ENCODE data around the gene PITX1.

The PITX1 gene

DNA sequence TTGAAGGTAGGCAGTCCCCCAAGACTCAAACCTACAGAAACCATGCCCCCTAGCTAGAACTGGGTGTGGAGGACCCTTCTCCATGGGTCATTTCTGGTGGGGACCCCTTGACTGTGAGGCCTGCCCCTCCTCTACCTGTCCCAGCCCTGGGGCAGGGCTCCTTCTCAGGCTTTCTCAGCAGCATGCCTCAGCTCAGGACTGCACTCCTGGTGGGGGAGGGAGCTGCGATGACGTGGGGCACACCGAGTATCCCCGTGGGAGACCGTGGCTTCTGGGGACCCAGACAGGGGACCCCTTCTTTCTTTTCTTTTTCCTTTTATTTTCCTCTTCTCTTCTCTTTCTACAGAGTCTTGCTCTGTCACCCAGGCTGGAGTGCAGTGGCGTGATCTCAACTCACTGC, 27.0 kb upstream of the PITX1 start:
- no peak for DNase-seq

DNA sequence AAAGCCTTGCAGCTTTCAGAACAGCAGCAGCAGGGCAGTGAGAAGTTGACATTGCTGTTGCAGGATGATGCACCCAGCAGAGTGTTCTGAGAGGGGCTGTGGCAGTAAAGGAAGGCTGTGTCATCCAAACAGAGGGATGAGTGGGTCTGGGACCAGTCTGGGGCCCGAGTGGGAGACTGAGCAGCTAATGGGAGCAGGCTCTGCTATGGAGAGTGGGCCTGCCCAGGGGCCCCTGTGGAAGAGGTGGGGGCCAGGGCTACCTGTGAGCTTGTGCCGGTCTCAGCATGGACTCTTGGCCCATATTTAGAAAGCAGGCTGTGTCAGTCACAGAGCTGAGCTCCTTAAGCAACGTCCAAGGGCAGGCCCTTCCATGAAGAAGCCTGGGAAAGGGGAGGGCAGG, 26.0 kb upstream of the PITX1 start:
- no peak for DNase-seq

DNA sequence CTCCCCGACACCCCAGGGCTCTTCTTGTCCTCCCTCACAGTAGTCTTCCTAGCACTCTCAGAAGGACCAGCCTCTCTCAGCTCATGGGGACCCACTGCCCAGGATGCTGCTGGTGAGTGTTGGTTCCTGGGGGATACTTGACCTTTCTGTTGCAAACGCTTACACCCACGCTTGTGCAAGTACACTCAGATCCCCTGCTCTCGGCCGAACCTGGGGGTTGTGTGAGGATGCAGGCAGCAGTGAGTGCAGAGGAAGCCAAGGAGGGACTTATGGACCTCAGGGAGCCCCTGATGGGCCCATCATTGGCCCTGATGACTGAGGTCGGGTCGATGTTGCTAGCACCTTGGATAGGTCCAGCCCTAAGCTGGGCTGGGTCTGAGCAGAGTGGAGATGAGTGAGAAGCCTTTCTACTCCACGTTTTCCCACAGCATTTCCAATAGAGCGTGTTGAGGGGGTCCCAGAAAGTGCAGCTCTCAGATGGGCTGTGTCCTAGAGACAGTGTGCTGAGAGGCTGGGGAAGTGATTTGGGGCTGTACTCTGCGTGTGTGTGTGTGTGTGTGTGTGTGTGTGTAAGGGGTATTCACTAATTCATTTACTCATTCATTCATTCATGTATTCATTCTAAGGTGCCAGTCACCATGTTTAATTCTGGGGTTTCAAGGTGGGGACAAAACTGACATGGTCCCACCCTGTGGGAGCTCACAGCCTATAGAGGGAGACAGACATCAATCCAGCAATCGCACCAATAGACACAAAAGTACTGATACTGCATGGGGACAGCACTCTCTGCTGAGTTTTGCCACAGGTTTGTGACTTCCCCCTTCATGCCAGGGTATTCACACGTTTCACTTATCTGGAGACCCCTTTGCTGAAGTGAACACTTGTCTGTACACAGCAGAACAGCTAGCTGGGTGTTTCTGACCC, 25.2 kb upstream of the PITX1 start:
- DNase-seq: no peak

DNA sequence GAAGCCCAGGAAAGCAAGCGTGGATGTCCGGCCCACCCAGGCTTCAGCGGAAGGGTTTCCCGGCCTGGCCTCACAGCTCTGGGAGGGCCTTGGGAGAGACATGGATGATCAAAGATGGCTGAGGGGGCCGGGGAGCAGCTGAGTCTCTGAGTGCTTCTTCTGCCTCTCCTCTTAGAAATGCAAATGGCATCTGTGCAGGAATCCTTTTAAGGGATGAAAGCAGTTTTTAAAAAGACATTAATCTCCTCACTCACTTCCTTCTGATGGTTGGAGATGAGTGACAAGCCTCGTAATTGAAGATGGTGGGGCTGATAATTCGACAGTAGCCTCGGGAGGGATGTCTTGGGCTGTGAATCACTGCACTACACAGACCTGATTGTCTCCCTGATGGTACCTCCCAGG, 24.3 kb upstream of the PITX1 start:
- no peak for DNase-seq

DNA sequence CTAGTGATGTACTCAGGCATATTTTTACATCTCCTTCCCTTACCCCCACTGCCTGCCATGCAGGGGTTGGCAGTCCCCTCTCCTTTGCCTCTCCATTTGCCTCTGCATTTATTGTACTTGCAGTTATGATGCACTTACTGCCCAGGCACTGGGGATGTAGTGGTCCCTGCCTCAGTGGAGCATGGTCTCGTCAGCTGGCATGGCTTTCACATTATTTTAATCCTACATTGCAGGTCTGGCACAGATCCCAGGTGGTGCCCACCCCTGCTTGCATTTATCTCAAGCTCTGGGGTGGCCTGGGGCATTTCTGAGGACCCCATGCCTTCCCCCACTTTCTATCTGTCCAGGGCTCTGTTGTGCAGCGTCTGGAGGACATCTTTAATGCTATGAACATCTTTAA, 23.2 kb upstream of the PITX1 start:
- DNase-seq: no peak

DNA sequence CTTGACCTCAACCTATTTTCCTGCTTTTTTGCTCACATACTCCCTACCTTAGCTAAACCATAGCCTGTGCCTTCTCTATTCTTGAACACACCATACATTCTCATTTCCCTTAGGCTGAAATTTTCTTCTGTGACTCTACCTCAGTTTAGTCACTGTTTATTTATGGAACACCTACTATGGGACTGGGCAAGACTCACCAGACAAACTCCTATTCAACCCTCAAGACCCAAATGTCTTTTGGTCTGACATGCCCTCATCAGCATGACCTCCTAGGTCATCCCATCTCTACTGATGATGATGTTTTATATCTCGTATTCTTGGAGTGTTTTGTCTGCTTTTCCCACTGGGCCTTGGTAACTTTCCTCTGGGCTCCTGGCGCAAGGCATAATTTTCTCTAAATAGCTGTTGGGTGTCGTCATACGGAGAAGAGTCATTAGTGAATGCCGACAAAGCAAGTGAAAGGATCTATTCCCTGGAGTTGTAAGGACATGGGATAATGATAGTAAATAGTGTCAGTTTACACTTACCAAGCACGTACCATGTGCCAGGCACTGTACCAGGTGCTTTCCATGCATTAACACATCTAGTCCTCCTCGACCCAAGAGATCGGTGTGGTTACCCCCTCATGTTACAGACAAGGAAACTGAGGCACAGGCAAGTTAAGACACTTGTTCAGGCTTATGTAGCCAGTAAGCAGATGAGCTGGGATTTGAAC, 22.4 kb upstream of the PITX1 start:
- DNase-seq: no peak

DNA sequence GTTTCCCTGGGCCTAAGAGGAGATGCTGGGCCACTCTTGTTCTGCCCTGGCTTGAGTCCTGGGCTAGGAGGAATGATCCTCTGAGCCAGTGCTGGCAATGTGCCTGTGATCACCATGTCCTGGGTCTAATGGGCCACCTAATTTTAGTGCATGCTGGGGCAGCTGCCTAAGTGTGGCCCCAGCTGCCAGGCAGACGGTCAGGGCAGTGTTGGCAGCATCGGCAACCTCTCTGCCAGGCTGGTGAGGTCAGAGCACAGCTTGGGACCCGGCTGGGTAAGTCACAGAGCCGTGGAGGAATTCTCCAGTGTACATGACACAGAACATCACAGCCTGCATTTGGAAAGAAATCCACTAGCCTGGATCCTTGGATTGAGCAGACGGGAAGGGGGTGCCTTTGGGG, 21.4 kb upstream of the PITX1 start:
- DNase-seq: no peak

DNA sequence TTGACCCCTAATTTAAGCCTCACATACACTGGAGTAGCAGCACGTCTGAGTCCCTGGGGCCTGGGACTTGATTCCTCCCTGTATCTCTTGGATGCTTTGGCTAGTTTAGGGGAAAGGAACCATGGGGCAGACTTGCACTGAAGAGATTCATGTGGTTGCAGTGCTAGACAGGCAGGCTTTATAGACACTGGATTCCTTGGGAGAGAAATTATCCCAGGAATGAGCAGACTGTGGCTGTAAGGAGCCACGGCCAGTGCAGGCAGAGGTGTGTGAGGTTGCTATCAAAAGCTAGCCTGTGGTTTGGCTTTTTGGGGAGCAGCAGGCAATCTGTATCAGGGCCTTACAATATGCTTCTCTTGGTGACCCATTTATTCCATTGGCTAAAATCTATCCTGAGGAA, 20.5 kb upstream of the PITX1 start:
- DNase-seq: no peak

DNA sequence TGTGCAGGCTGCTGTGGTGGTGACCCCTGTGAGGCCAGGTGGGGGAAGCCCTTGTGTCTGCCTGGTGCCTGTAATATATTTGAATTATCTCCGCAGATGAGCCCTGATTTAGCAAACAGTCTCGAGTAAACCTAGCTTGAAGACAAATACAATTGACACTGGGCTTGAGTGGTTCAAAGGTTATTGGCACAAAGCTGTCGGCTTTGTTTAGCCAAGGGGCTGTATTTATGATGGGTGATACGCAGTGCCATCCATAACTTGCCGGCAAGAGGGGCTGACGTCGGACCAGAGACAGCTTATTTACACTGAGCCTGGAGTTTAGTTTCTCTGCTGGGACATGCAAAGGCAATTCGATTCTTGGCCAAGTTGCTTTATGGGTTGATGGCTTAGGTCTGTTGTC, 20.0 kb upstream of the PITX1 start:
- no peak for DNase-seq

DNA sequence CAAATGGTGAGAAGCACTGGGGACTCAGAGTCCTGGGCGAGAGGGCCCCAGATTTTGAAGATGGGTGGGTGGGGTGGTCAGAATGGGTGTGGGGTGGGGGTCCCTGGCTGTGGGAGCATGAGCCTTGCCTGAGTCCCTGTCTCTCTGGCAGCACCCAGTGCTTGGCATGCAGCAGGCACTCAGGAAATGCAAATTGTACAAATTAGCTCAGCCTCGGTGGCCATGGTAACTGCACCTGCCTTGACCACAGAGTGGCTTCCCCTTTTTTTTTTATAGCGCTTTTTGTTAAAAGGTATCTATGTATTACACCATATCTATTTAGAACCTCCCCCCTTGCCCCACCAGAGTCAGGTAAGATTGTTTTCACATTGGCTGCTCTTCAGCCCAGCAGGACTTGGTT, 19.2 kb upstream of the PITX1 start:
- DNase-seq: peak; percentile 31

DNA sequence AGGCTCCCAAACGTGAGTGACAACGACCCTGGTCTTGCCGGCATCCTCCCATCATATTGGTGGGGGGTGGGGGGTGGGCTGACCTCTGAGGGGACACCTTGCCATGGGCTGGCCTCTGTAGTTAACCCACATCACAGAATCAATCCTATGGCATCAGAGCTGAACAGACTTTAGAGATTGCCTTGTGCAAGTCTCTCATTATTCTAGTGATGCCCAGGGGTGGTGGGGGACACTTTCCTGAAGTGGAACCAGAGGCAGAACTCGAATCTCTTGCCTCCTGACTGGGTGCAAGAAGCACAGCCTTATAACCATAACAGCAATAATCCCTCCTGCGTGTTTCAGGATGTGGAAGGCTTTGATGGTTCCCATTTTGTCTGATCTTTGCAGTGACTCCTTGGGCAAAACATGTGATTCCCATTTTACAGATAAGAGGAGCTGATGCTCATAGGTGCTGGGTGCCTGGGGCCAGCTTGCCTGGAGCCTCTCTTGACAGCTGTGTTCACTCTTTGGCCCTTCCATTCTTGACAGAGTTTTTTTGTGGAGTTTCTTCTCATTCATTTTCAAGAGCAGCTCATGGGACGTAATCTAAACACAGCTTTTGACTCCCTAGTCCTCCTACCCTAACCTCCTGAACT, 18.6 kb upstream of the PITX1 start:
- DNase-seq: no peak

DNA sequence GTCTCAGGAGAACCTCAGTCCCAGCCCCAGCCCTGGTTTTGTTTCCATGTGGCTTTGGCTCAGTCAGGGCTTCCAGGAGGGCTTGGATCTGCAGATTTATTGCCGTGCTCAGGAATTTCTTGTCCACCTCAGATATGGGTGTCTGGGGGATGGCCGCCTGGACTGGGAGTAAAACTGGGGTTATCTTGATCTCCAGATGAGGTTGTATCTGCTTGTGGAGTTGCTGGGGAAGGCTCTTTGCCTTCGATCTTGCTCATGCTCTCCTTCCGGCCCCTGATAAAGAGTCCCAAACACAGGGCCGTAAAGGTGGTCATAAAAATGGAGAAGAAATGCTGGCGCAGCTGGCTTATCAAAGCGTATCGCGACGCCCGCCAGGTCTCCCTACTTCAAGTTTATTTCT, 17.8 kb upstream of the PITX1 start:
- DNase-seq: no peak

DNA sequence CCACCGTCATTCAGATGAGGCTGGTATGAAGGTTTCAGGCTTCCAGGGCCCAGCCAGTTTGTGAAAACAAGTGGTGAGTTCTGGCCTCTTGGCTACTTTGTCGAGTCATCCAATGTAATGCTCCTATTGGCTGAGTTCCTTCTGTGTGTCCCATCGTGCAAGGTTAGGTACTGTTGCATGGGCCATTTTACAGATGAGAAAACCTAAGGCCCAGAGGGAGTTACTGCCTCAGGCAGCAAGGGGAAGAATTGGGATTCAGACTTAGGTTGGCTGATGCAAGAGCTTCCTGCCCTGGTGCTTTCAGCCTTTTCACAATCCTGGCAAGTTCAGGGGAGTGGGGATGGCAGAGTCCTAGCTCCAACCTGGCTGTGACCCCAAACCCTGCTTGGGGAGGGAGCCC, 17.4 kb upstream of the PITX1 start:
- no peak for DNase-seq

DNA sequence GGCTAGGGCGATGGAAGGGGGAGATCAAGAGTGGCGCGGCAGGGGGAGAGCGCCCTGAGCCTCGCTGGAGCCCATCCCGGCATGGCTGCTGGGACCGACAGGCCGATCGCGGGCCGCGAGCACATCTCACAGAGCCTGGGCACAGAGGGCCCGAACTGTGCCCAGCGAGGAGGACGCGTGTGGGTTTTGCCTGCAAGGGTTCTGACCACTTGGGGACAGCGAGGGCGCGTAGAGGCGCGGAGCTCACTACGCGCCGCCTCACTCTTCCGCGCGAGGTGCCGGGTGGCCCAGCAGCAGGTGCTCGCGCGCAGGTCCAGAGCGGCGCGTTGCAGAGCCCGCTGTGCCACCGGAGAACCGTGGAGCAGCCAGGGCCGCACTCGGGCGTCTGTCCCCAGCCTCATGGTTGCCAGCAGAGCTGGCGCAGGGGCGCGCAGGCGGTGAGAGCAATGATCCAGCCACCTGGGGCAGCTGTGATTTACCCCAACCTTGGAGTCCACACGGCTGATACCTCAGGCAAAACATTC, 16.3 kb upstream of the PITX1 start:
- DNase-seq: no peak

DNA sequence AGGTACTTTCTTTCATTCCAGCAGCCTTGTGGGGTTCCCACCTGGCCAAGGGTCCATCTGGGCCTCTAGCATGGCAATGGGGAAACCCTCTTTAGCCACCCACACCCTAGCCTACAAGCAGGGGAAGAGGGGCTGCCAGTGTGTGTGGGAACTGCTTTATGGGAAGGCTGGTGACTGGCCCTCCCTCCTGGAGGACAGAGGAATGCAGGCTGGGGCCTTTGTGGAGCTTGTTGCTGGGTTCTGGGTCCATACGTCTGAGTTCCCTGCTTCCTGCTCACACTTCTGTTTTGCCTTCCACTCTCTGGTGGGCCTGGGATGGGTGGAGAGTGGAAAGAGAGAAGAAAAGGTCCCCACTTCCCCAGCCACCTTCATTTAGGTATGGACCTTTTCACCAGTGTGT, 14.9 kb upstream of the PITX1 start:
- DNase-seq: no peak

DNA sequence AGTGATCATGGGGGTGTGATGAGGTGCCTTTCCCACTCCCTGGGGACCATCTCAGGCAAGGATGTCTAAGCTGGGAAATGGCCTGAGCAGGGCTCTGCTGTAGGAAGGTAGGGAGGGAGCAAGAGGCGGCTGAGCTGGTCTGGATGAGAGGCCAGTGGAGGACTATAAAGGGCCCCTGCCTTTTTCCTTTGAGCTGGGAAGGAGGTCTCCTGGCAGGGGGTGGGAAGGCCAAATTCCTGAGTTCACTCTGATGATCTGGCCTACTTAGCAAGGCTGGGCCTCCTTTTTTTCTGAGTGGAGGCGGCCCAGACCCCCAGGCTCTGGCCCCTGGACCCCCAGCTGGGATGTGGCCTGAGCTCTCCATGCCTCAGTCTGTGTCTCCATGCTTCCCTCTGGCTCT, 14.3 kb upstream of the PITX1 start:
- DNase-seq: no peak

DNA sequence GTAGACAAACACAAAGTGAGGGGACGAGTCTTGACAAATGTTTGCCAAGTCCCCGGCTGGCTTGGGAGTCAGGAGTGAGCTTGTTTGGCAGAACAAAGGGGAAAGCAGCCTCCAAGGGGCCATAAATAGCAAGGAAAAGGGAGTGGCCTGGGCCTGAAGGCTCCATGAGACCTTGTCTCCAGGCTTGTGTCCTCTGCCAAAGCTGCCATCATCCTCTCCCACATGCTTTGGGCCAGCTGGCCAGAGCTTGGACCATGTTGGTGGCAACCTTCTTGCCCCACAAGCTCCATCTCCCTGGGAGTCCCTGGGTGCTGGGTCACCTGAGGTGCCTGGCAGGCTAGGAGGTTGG, 13.3 kb upstream of the PITX1 start:
- DNase-seq: no peak

DNA sequence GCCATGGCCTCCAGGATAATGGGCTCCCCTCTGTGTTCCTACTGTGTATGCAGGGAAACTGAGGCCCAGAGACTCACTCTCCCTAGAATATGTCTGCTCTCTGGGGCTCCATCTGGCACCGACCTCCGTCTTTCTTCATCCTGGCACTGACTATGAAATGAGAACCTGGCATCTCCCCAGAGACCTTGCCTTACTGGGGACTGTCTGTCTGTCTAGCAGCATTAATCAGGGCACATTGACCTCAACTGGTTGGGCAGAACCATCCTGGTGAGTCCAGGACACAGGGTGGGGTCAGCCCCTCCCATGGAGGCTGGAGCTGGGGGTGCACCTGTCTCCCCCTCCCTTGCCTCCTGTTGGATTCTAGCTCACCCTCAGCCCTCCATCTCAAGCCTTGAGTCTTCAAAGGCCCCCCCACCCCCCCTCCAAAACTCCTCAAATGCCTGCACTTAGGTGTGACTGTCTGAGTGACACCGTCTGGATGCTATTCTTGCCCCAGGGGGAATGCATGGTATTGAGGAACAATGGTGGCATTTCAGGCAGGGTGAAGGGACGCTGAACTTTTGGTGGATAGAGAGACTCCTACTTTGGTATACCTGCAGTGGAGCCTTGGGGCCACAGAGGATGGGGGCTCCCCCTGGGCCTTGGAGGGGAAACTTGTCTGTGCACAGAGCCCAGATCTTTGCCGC, 12.8 kb upstream of the PITX1 start:
- DNase-seq: no peak

DNA sequence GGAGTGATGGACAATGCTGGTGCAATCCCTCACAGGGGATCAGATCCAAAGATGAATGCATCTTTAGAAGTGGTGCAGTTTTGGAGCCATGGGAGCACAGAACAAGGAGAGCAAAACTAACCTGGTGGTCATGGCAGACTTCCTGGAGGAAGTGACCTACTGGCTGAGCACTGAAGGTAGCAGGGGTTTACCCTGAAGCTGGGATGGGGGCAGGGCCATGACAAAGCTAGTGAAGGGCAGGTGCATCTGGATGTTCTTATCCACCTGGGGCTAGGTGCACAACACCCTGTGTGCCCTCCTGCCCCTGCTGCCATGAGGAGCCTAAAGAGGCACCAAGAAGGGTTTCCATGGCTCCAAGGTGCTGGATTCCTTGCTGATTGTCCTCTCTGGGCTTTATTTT, 11.5 kb upstream of the PITX1 start:
- no peak for DNase-seq

DNA sequence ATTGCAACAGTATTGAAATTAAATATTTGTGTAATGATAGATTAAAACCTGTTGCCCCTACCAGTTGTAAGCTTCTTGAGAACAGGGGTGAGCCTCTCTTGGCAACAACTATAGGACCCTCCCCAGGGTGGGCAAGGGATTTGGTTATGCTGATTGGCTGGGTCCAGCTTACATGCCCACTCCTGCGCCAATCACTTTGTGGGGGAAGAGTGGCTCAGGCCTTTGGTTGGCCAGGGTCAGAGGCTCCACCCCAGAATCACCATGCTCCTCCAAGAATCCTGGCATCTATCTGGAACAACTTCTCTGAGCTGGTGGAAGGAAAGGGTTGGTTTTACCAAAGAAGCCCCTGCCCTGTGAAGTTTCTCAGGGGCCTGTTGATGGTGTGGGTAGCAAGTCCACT, 8.6 kb upstream of the PITX1 start:
- DNase-seq: no peak

DNA sequence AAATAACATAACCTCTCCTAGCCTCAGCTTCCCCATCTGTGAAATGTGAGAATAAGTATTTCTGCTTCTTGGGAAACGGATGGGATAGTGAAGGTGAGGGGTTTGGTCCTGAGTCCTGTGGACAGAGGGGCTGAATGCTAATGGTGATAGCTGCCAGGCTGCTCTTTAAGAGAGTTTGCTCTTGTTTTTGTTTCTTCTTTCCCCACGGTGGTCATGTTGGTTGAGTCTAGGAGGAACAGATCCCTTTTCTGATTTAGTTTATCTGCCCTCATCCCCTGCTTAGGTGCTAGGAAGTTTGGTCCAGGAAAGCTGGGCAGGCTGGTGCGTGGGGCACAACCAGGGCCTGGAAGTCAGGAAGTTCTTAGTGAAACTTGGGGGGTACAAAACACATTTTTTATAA, 7.7 kb upstream of the PITX1 start:
- DNase-seq: no peak

DNA sequence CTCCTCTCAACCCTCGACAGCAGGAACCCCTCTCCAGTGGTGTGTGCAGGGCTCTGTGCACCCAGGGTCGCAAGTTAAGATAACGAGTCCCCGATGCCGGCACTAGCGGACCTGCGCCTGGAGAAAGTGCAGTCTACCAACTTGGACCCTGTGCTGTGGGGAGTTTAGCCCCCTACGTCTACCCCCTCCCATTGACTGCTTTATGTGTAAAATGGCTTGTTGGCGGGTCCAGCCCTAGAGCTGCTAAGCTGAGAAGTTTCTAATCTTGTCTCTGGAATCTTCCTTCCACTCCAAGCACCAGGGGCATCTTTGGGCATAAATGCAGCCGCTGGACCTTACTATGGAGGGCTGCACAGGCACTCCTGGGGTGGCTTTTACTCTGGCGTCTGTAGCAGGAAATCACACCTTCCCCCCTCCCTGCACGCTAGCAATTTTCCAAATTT, 7.1 kb upstream of the PITX1 start:
- no peak for DNase-seq

Measured in DMS79 (cell line).